DOHH2 (cell line): Measurements from ENCODE around the gene NPAS3.

Source experiments
- H3F3A ChIP-seq: fragments of 200-600 bp; sonication (generic), shearing (Covaris generic); 2 replicates; pipeline ENCODE4 v1.6.0; 2016; ENCODE audit warnings: antibody characterized with exemption, mild to moderate bottlenecking; ENCODE audit not compliant: control insufficient read depth, insufficient read depth
- H3K27ac ChIP-seq: fragments of 200-600 bp; sonication (generic); 2 replicates; pipeline ENCODE4 v1.5.1; 2014; ENCODE audit warnings: low read depth, mild to moderate bottlenecking, low read length, moderate library complexity
- H3K27me3 ChIP-seq: fragments of 200-600 bp; sonication (generic); 2 replicates; pipeline ENCODE4 v1.6.1; 2014; ENCODE audit warnings: mild to moderate bottlenecking, low read length, mixed read lengths; ENCODE audit not compliant: control insufficient read depth
- H3K36me3 ChIP-seq: fragments of 200-600 bp; sonication (generic); 2 replicates; pipeline ENCODE4 v1.6.1; 2014; ENCODE audit warnings: mild to moderate bottlenecking, low read length, moderate library complexity, mixed read lengths; ENCODE audit not compliant: control insufficient read depth
- H3K4me1 ChIP-seq: fragments of 200-600 bp; sonication (generic); 2 replicates; pipeline ENCODE4 v1.6.1; 2014; ENCODE audit warnings: mild to moderate bottlenecking, low read length, mixed read lengths; ENCODE audit not compliant: control insufficient read depth
- H3K4me2 ChIP-seq: fragments of 200-600 bp; sonication (generic); 2 replicates; pipeline ENCODE4 v1.6.0; 2014; ENCODE audit warnings: mild to moderate bottlenecking, low read length, moderate library complexity
- H3K4me3 ChIP-seq: fragments of 200-600 bp; sonication (generic); 2 replicates; pipeline ENCODE4 v1.5.1; 2014; ENCODE audit warnings: mild to moderate bottlenecking, low read length, mixed read lengths
- H3K79me2 ChIP-seq: fragments of 200-600 bp; sonication (generic); 2 replicates; pipeline ENCODE4 v1.6.1; 2014; ENCODE audit warnings: mild to moderate bottlenecking, low read length, mixed read lengths; ENCODE audit not compliant: control insufficient read depth
- H3K9me2 ChIP-seq: fragments of 200-600 bp; sonication (generic); replicated peaks from 2 replicates; pipeline ENCODE4 v1.6.1; 2014; ENCODE audit warnings: mild to moderate bottlenecking, low read length, mixed read lengths; ENCODE audit not compliant: control insufficient read depth
- H3K9me3 ChIP-seq: fragments of 200-600 bp; sonication (generic); 2 replicates; pipeline ENCODE4 v1.6.1; 2014; ENCODE audit warnings: antibody characterized with exemption, low read length, mixed read lengths; ENCODE audit not compliant: control insufficient read depth, insufficient read depth
- H4K20me1 ChIP-seq: fragments of 200-600 bp; sonication (generic); 2 replicates; pipeline ENCODE4 v1.6.0; 2014; ENCODE audit warnings: low read depth, mild to moderate bottlenecking, antibody characterized with exemption, low read length, moderate library complexity; ENCODE audit not compliant: control insufficient read depth, insufficient read depth
- CTCF ChIP-seq: fragments of 200-600 bp; sonication (generic); IDR thresholded peaks from one replicate; pipeline ENCODE4 v1.5.1; 2014; ENCODE audit warnings: antibody characterized with exemption, mild to moderate bottlenecking, low read depth, low read length; ENCODE audit not compliant: poor library complexity, severe bottlenecking
- EZH2phosphoT487 ChIP-seq: fragments of 200-600 bp; sonication (generic); IDR thresholded peaks from 2 replicates; pipeline ENCODE4 v1.6.1; 2017; ENCODE audit warnings: borderline replicate concordance, mild to moderate bottlenecking, antibody characterized with exemption, low read length, moderate library complexity, mixed read lengths

NPAS3 gene

GRCh38 chr14:33404054-33404453 is 465.4 kb downstream of the NPAS3 start:
- no peaks in the 10 kb centered on the region for H3F3A ChIP-seq

GRCh38 chr14:33404964-33405574 is 466.4 kb downstream of the NPAS3 start:
- no peaks in the 10 kb centered on the region for H4K20me1 ChIP-seq
- H3K9me3 ChIP-seq, result no peaks in the 10 kb centered on the region; the same call in 1 of the 2 replicates
- H3K27me3 ChIP-seq, result no peaks in the 10 kb centered on the region
- no peaks in the 10 kb centered on the region for H3K9me2 ChIP-seq
- no peak overlapping the region for H3K27ac ChIP-seq
- H3K4me3 ChIP-seq, result no peak overlapping the region
- H3K36me3 ChIP-seq, result no peaks in the 10 kb centered on the region
- TF ChIP-seq CTCF (no peak), EZH2phosphoT487 (no peak)
- no peak overlapping the region for H3K4me2 ChIP-seq
- no peaks in the 10 kb centered on the region for H3K79me2 ChIP-seq
- no peaks in the 10 kb centered on the region for H3F3A ChIP-seq
- H3K4me1 ChIP-seq, result no peaks in the 10 kb centered on the region

More at GRCh38 chr14:33404054-33404453, 465.4 kb downstream of the NPAS3 start:
- no peak overlapping the region for H3K4me2 ChIP-seq
- TF ChIP-seq EZH2phosphoT487, result no peak
- TF ChIP-seq CTCF, result no peak
- H3K4me1 ChIP-seq, result no peaks in the 10 kb centered on the region
- H3K27me3 ChIP-seq, result no peaks in the 10 kb centered on the region
- no peaks in the 10 kb centered on the region; the same call in 1 of the 2 replicates for H3K9me3 ChIP-seq
- H3K36me3 ChIP-seq, result no peaks in the 10 kb centered on the region
- H3K79me2 ChIP-seq, result no peaks in the 10 kb centered on the region
- H3K9me2 ChIP-seq, result no peaks in the 10 kb centered on the region
- H3K27ac ChIP-seq, result no peak overlapping the region
- H3K4me3 ChIP-seq, result no peak overlapping the region
- no peaks in the 10 kb centered on the region for H4K20me1 ChIP-seq

GRCh38 chr14:33406766-33407165 is 468.1 kb downstream of the NPAS3 start:
- Histone ChIP-seq H3K36me3 (no peaks in the 10 kb centered on the region), H3F3A (no peaks in the 10 kb centered on the region), H3K4me1 (no peaks in the 10 kb centered on the region), H3K79me2 (no peaks in the 10 kb centered on the region), H3K9me3 (no peaks in the 10 kb centered on the region; the same call in 1 of the 2 replicates), H3K4me3 (no peak overlapping the region), H3K4me2 (no peak overlapping the region), H3K9me2 (no peaks in the 10 kb centered on the region), H3K27ac (no peak overlapping the region), H3K27me3 (no peaks in the 10 kb centered on the region), H4K20me1 (no peaks in the 10 kb centered on the region)
- no peak for TF ChIP-seq EZH2phosphoT487

- Histone ChIP-seq H3K4me1 (no peaks in the 10 kb centered on the region), H3F3A (no peaks in the 10 kb centered on the region), H3K9me3 (no peaks in the 10 kb centered on the region; the same call in 1 of the 2 replicates), H3K4me3 (no peak overlapping the region), H3K27me3 (no peaks in the 10 kb centered on the region), H4K20me1 (no peaks in the 10 kb centered on the region), H3K9me2 (no peaks in the 10 kb centered on the region), H3K36me3 (no peaks in the 10 kb centered on the region), H3K79me2 (no peaks in the 10 kb centered on the region), H3K4me2 (no peak overlapping the region), H3K27ac (no peak overlapping the region)
- no peak for TF ChIP-seq CTCF
- TF ChIP-seq EZH2phosphoT487, result no peak
Measured at GRCh38 chr14:33408291-33408690, 469.6 kb downstream of the NPAS3 start.
